K562 (cell line): ENCODE measurements around the gene TBL1Y. TPM values are rescaled to one million over a fixed set of nuclear protein-coding genes. Genes with fewer than 3 reads are reported as not detected.

Source experiments
- ATAC-seq: fragments of 200-7000 bp; cut with Tn5 transposase; 3 replicates; pipeline ENCODE4 v1.9.1; 2020; ENCODE audit warnings: moderate library complexity
- BruUV-seq: library from RNA; stranded (reverse); fragments of 400-500 nt; replicated peaks from 2 replicates; lab custom pipeline; 2021; lab: Mats Ljungman, UMichigan
- CTCF ChIA-PET: fragments of 300-600 bp; formaldehyde crosslinking; extraction: SDS; loops from one replicate; lab custom pipeline; 2021; ENCODE audit warnings: low intra/inter-chr PET ratio; lab: Yijun Ruan, JAX
- POLR2A ChIA-PET: fragments of 300-600, 350-650 bp; sonication (Branson Sonifier 250); formaldehyde crosslinking; extraction: SDS; loops from one replicate; lab custom pipeline; 2021; ENCODE audit warnings: antibody characterized with exemption, inconsistent platforms; lab: Yijun Ruan, JAX
- DNase-seq, 4 experiments: peaks; one replicate each; pipeline versions ENCODE4 v3.0.0 to v3.0.0-alpha.2; 2011 to 2018; ENCODE audit warnings: low spot score in 3 of 4, mixed read lengths in 3 of 4; ENCODE audit errors: extremely low read depth in 1 of 4
- FAIRE-seq: peaks from 2 replicates; lab custom pipeline; 2011; peaks lifted over from hg19 to GRCh38; lab: Jason Lieb, UNC
- H2AFZ ChIP-seq: 2 replicates; pipeline ENCODE4 v1.6.0; 2011; ENCODE audit warnings: low read depth, low read length, control low read depth, inconsistent platforms
- H3K27ac ChIP-seq: fragments of 200-600 bp; 3 replicates; pipeline ENCODE4 v1.8.0; 2011; ENCODE audit warnings: low read depth, mild to moderate bottlenecking, control low read depth, inconsistent platforms, low read length, moderate library complexity, mixed read lengths; ENCODE audit errors: extremely low read depth
- H3K27me3 ChIP-seq, 2 experiments: fragments of 300-600 bp in 1 of 2; 2 replicates in 1 of 2; 3 replicates in 1 of 2; pipeline versions ENCODE4 v1.6.0 to v1.8.0; 2011; ENCODE audit warnings: inconsistent platforms in 2 of 2, low read length in 2 of 2, mild to moderate bottlenecking in 1 of 2, mixed read lengths in 1 of 2, moderate library complexity in 1 of 2; ENCODE audit not compliant: control insufficient read depth in 2 of 2, insufficient read depth in 2 of 2
- H3K36me3 ChIP-seq: fragments of 300-600 bp; 3 replicates; pipeline ENCODE4 v1.8.0; 2011; ENCODE audit warnings: mild to moderate bottlenecking, low read length, inconsistent platforms; ENCODE audit not compliant: control insufficient read depth, insufficient read depth
- H3K4me1 ChIP-seq, 2 experiments: fragments of 200-600 bp in 1 of 2; replicated peaks in 1 of 2; 2 replicates in 1 of 2; 3 replicates in 1 of 2; pipeline versions ENCODE4 v1.5.1 to v1.8.0; 2011; ENCODE audit warnings: inconsistent platforms in 2 of 2, low read length in 2 of 2, mild to moderate bottlenecking in 1 of 2, mixed read lengths in 1 of 2, moderate library complexity in 1 of 2; ENCODE audit not compliant: control insufficient read depth in 2 of 2, insufficient read depth in 2 of 2
- H3K4me2 ChIP-seq: 2 replicates; pipeline ENCODE4 v1.6.1; 2011; ENCODE audit warnings: low read length, control low read depth, inconsistent platforms, mixed read lengths; ENCODE audit not compliant: insufficient read depth
- H3K4me3 ChIP-seq: fragments of 200-600 bp; sonication (generic), shearing (Covaris generic); 2 replicates; pipeline ENCODE4 v1.5.1; 2016; ENCODE audit warnings: control low read depth, inconsistent platforms
- H3K79me2 ChIP-seq: fragments of 200-600 bp; 3 replicates; pipeline ENCODE4 v1.8.0; 2011; ENCODE audit warnings: low read length, inconsistent platforms; ENCODE audit not compliant: control insufficient read depth, insufficient read depth
- H3K9ac ChIP-seq, 2 experiments: 2 replicates each; pipeline versions ENCODE4 v1.6.0 to v1.6.1; 2011; ENCODE audit warnings: low read depth in 2 of 2, low read length in 2 of 2, control low read depth in 1 of 2, inconsistent platforms in 1 of 2, mild to moderate bottlenecking in 1 of 2, mixed read lengths in 1 of 2; ENCODE audit not compliant: insufficient read depth in 1 of 2
- H3K9me1 ChIP-seq: one replicate; pipeline ENCODE4 v1.6.0; 2011; ENCODE audit warnings: inconsistent platforms, mild to moderate bottlenecking, low read length, moderate library complexity; ENCODE audit not compliant: control insufficient read depth, insufficient read depth
- H3K9me3 ChIP-seq: replicated peaks from 2 replicates; pipeline ENCODE4 v1.5.1; 2011; ENCODE audit warnings: low read depth, low read length, inconsistent platforms; ENCODE audit not compliant: control insufficient read depth, insufficient read depth
- H4K20me1 ChIP-seq: replicated peaks from 2 replicates; pipeline ENCODE4 v1.6.1; 2011; ENCODE audit warnings: low read length, inconsistent platforms, mixed read lengths; ENCODE audit not compliant: control insufficient read depth, insufficient read depth
- PHB ChIP-seq: fragments of 250-450 bp; sonication (Bioruptor Pico); IDR thresholded peaks from 2 replicates; pipeline ENCODE4 v1.5.0; 2021
- PKNOX1 ChIP-seq: fragments of 450-650 bp; IDR thresholded peaks from 2 replicates; pipeline ENCODE4 v1.6.1; 2016
- RBM17 ChIP-seq: fragments of 200-400 bp; formaldehyde crosslinking; IDR thresholded peaks from 2 replicates; pipeline ENCODE4 v1.6.1; 2017; ENCODE audit warnings: low read depth, mild to moderate bottlenecking, low read length, borderline replicate concordance
- SMAD1 ChIP-seq: fragments of 150-350 bp; IDR thresholded peaks from 2 replicates; pipeline ENCODE4 v1.6.1; 2014; ENCODE audit warnings: low read length, low read depth; ENCODE audit not compliant: partially characterized antibody
- ZBTB43 ChIP-seq: sonication (generic); formaldehyde crosslinking; IDR thresholded peaks from 2 replicates; pipeline ENCODE4 v1.8.0; 2023; ENCODE audit warnings: mild to moderate bottlenecking, missing genetic modification reagents
- ZKSCAN8 ChIP-seq: fragments of 200-800 bp; sonication (Bioruptor generic); IDR thresholded peaks from 2 replicates; pipeline ENCODE4 v1.6.1; 2016; ENCODE audit warnings: missing genetic modification characterization, missing compliant biosample characterization
- ZNF347 ChIP-seq: fragments of 450-650 bp; formaldehyde crosslinking; IDR thresholded peaks from 2 replicates; pipeline ENCODE4 v1.4.0; 2020; ENCODE audit warnings: low read depth, mild to moderate bottlenecking, moderate library complexity
- ZNF609 ChIP-seq: sonication (generic); formaldehyde crosslinking; IDR thresholded peaks from 2 replicates; pipeline ENCODE4 v1.8.1; 2023; ENCODE audit warnings: missing genetic modification reagents, mild to moderate bottlenecking, borderline replicate concordance
- WGBS: fragments of 100-300 bp; shearing (Covaris generic); methylation state at CpG from one replicate; pipeline ENCODE4 v1.1.6; 2016; ENCODE audit warnings: low coverage, mixed read lengths; ENCODE audit not compliant: insufficient coverage; ENCODE audit errors: missing lambda C conversion rate; 5-methylcytosine and 5-hydroxymethylcytosine counted together
- in situ Hi-C: fragments of 300-500 bp; cut with MboI; formaldehyde crosslinking; loops from 4 replicates; pipeline ENCODE4 v1.15.0; 2018; ENCODE audit warnings: inconsistent platforms, mixed read lengths
- intact Hi-C: fragments of 100-400 bp; cut with micrococcal nuclease; formaldehyde crosslinking; loops from 2 replicates; pipeline ENCODE4 v1.14.2; 2022
- polyA plus RNA-seq, 8 experiments: library from polyadenylated mRNA; depleted of rRNA in 4 of 8; stranded (reverse) in 5 of 8; unstranded in 3 of 8; fragments of >200 nt; fragmentation: Nextera tagmentation in 2 of 8; fragmentation: Illumina TruSeq in 1 of 8; extraction: Ambion mirVana in 2 of 8; extraction: Trizol in 1 of 8; gene quantifications; 2 replicates each; pipeline versions ENCODE4 v1.2.1 to v1.2.3, GENCODE V29; 2011 to 2014; ENCODE audit warnings: inconsistent platforms in 1 of 8, missing spikeins in 1 of 8
- total RNA-seq, 7 experiments: library from RNA; depleted of rRNA in 6 of 7; stranded (reverse); fragments of >200 nt in 6 of 7; fragmentation: Illumina TruSeq in 2 of 7; extraction: Trizol in 2 of 7; gene quantifications; 2 replicates each; pipeline versions ENCODE4 v1.2.1 to v1.2.3, GENCODE V29; 2011 to 2021; ENCODE audit warnings: low replicate concordance in 1 of 7

TBL1Y gene
- total and polyA plus RNA-seq, 9 of the 15 experiments (the other 6 are each of a cell fraction or from before 2014, with no cell fraction given): not detected

DNA sequence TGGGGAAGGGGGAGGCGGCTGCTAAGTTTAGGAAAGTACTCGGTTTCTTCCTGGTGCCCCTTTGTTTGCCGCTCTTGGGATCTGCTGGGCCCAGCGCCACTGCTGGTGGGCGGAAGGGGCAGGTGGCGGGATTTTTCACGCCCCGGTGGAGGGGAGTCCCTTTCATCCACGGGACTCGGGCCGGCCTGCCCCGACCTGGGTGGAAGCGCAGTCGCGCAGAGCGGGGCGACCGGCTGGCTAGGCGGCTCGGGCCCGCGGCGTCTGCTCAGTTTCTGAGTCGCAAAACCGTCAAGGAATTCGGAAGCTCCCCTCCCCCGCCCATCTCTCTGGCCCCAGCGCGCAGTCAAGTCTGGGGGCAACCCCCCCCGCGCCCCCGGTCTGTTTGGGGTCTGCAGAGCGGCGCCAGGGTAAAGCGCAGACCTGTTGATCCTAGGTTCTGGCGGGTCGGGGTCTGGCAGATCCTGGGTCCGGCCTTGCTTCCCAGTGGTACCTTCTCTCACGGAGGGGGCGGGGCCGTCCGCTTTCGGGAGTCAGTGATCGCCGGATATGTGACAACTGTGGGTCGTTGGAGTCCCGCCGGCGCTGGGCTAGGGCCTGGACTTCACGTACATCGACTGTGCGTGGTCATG lies 870 bp downstream of the TBL1Y start, which contains the start of gene AMELY:
AMELY (minus strand) TSS at position 500 of the 629 bp plus-strand sequence. CDS start 39,144 bp downstream, outside the sequence.
- no peaks in the 10 kb centered on the region for H3K4me1 ChIP-seq
- no peaks in the 10 kb centered on the region for H3K79me2 ChIP-seq
- no peaks in the 10 kb centered on the region for H4K20me1 ChIP-seq
- no peaks in the 10 kb centered on the region for H3K36me3 ChIP-seq
- intact Hi-C loops (no loop called here), in situ Hi-C loops (no loop called here)
- no peak within 1 kb of the TSS for H3K9ac ChIP-seq
- CTCF ChIA-PET: no interaction called here
- TF ChIP-seq ZBTB43 (CRISPR knock-in tag): no peak
- TF ChIP-seq PKNOX1: no peak
- TF ChIP-seq ZKSCAN8 (CRISPR knock-in tag): no peak
- no peak for TF ChIP-seq PHB (CRISPR knock-in tag)
- TF ChIP-seq RBM17: no peak
- TF ChIP-seq ZNF347 (CRISPR knock-in tag): no peak
- TF ChIP-seq SMAD1: no peak
- no peak for TF ChIP-seq ZNF609 (CRISPR knock-in tag)
- no peaks in the 10 kb centered on the region for H3K27me3 ChIP-seq
- no CpG with 5 or more reads among the region's 52 CpGs for WGBS
- no peak for FAIRE-seq
- no peak within 1 kb of the TSS for H2AFZ ChIP-seq
- no peak within 1 kb of the TSS for H3K4me3 ChIP-seq
- no peaks in the 10 kb centered on the region for H3K9me3 ChIP-seq
- no TSS peak for BruUV-seq
- H3K27ac ChIP-seq: no peak within 1 kb of the TSS
- POLR2A ChIA-PET: no interaction called here
- no peak within 1 kb of the TSS for H3K4me2 ChIP-seq
- DNase-seq: no peak
- H3K9me1 ChIP-seq: no peaks in the 10 kb centered on the region
- ATAC-seq: no peak
